ENCODE data around the gene FARS2.

DNA sequence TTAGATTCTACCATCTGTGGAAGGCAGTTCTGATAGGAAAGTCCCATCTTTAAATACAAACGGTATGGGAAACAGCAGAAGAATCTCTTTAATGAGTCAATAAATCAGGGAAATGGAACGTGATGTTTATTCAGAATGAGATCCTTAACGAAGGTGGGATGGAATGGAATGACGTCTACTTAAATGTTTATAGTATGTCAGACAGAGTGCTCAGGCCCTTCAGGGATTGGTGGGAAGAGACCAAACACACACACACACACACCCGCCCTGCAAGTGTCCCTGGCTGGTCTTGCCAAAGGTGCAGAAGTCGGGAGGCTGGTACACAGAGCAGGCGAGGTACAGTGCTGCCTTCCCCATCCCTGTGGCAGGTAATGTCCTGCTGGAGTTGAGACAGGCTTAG lies 164.0 kb downstream of the FARS2 start:
- TF ChIP-seq GATA3 (IDR thresholded peaks at IDR 0.05; ENCODE audit: low read depth, low read length), result no peak
- TF ChIP-seq GATA2 (IDR thresholded peaks at IDR 0.05; ENCODE audit: low read depth, low read length), result no peak
